ENCODE results near the gene CPD.
"Not testable (repeated sequence)": the region's sequence is repeated elsewhere in the genome, so short reads cannot be mapped to it uniquely, and the experiment has no call there.

CPD gene

DNA sequence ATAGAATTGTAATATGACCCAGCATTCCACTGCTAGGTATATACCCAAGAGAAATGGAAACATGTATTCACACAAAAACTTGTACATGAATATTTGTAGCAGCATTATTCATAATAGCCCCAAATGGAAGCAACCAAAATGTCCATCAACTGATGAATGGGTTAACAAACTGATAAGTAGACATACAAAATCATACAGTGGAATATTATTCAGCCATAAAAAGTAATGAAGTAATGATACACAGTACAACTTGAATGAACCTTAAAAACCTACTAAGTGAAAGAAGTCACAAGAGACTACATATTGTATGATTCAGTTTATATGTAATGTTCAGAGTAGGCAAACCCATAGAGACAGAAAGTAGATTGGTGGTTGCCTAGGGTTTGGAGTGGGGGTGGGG, 58.0 kb downstream of the CPD start:
- Histone ChIP-seq H3K4me3 (ENCODE audit: low read length) (no peak overlapping the region), H3K36me3 (ENCODE audit: insufficient read depth, low read length) (peaks cover 28% of the 10 kb centered on the region), H3K9ac (ENCODE audit: low read depth, low read length) (no peak overlapping the region), H3K9me3 (ENCODE audit: insufficient read depth, low read depth, low read length) (no peaks in the 10 kb centered on the region), H3K27ac (ENCODE audit: low read depth, low read length) (no peak overlapping the region), H3K27me3 (ENCODE audit: insufficient read depth, low read length) (no peaks in the 10 kb centered on the region), H3K4me1 (ENCODE audit: insufficient read depth, low read length) (no peaks in the 10 kb centered on the region)

DNA sequence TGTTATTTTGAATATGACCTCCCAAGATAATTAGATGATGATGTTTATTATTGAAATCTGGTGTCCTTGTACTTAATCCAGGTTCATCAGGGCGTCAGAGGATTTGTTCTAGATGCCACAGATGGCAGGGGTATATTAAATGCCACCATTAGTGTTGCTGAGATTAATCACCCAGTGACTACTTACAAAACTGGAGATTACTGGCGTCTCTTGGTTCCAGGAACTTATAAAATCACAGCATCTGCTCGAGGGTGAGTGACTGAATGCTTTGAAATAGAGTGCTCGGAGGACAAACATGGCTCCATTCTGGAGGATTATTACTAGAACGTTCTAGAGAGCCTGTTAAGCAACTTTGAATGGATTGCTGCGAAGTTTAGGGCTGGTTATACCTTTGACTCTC, 65.0 kb downstream of the CPD start:
- H3K27ac ChIP-seq (ENCODE audit: low read depth, low read length) = no peak overlapping the region
- H3K4me3 ChIP-seq (ENCODE audit: low read length) = no peak overlapping the region
- 93% methylated on average over 6 of the region's 6 CpGs for WGBS
- H3K36me3 ChIP-seq (ENCODE audit: insufficient read depth, low read length) = peaks cover 25% of the 10 kb centered on the region
- no peaks in the 10 kb centered on the region for H3K9me3 ChIP-seq (ENCODE audit: insufficient read depth, low read depth, low read length)
- H3K27me3 ChIP-seq (ENCODE audit: insufficient read depth, low read length) = no peaks in the 10 kb centered on the region
- H3K4me1 ChIP-seq (ENCODE audit: insufficient read depth, low read length) = no peaks in the 10 kb centered on the region
- no peak overlapping the region for H3K9ac ChIP-seq (ENCODE audit: low read depth, low read length)

DNA sequence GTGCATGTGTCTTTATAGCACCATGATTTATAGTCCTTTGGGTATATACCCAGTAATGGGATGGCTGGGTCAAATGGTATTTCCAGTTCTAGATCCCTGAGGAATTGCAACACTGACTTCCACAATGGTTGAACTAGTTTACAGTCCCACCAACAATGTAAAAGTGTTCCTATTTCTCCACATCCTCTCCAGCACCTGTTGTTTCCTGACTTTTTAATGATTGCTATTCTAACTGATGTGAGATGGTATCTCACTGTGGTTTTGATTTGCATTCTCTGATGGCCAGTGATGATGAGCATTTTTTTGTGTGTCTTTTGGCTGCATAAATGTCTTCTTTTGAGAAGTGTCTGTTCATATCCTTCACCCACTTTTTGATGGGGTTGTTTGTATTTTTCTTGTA, 67.9 kb downstream of the CPD start:
- H3K36me3 ChIP-seq (ENCODE audit: insufficient read depth, low read length) = peaks cover 32% of the 10 kb centered on the region
- H3K27me3 ChIP-seq (ENCODE audit: insufficient read depth, low read length); H3K4me3 ChIP-seq (ENCODE audit: low read length); H3K4me1 ChIP-seq (ENCODE audit: insufficient read depth, low read length); H3K9me3 ChIP-seq (ENCODE audit: insufficient read depth, low read depth, low read length); H3K9ac ChIP-seq (ENCODE audit: low read depth, low read length); H3K27ac ChIP-seq (ENCODE audit: low read depth, low read length): not testable (repeated sequence)

DNA sequence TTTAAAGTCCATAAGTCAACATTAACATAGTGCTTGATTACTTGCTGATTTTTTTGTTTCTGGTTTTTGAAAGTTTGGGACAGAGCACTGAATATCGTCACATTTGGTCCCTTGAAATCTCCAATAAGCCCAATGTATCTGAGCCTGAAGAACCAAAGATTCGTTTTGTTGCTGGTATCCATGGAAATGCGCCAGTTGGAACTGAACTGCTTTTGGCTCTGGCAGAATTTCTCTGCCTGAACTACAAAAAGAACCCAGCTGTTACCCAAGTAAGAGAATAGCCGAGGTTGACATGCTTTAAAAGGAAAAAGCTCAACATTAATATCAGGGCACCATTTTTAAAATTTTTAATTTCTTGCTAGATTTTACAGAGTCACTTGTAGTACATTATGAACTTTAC, 70.8 kb downstream of the CPD start:
- Histone ChIP-seq H3K4me3 (ENCODE audit: low read length) (no peak overlapping the region), H3K9me3 (ENCODE audit: insufficient read depth, low read depth, low read length) (no peaks in the 10 kb centered on the region), H3K9ac (ENCODE audit: low read depth, low read length) (no peak overlapping the region), H3K27me3 (ENCODE audit: insufficient read depth, low read length) (no peaks in the 10 kb centered on the region), H3K27ac (ENCODE audit: low read depth, low read length) (no peak overlapping the region), H3K36me3 (ENCODE audit: insufficient read depth, low read length) (peaks cover 31% of the 10 kb centered on the region), H3K4me1 (ENCODE audit: insufficient read depth, low read length) (no peaks in the 10 kb centered on the region)
- 94% methylated on average over 4 of the region's 4 CpGs for WGBS

DNA sequence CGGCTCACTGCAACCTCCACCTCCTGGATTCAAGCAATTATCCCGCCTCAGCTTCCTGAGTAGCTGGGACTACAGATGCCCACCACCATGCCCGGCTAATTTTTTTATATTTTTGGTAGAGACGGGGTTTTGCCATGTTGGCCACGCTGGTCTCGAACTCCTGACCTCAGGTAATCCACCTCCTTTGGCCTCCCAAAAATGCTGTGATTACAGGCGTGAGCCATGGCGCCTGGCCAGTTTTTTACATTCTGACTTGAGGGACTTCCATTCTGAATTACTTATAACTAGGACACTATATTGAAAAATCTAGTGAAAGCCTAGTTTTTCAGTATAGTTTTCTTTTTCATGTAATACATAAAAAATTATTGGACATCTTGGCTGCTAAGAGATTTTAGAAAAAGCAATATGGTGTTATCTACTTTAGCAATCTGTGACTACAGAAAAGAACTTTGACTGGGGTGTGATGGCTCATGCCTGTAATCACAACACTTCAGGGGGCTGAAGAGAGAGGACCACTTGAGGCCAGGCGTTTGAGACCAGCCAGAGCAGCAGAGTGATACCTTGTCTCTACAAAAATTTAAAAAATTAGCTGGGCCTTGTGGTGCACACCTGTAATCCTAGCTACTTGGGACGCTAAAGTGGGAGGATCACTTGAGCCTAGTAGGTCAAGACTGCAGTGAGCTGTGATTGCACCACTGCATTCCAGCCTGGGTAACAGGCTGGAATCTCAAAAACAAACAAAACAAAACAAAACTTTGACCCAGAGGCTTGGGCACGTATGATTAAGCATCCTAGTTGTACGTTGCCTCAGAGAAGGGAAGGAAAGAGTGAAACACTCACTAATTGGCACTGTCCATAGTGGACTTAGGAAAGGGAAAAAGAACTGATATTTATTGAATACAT, 71.6 kb downstream of the CPD start:
- Histone ChIP-seq H3K36me3 (ENCODE audit: insufficient read depth, low read length) (peaks cover 37% of the 10 kb centered on the region), H3K27ac (ENCODE audit: low read depth, low read length) (no peak overlapping the region)

DNA sequence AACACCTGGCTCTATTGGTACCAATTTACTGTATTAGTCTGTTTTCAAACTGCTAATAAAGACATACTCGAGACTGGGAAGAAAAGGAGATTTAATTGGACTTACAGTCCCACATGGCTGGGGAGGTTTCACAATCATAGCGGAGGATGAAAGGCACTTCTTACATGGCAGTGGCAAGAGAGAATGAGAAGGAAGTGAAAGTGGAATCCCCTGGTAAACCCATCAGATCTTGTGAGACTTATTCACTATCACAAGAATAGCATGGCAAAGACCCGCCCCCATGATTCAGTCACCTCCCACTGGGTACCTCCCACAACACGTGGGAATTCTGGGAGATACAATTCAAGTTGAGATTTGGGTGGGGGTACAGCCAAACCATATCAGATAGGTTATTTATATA, 75.9 kb downstream of the CPD start:
- no peak overlapping the region for H3K9ac ChIP-seq (ENCODE audit: low read depth, low read length)
- no peaks in the 10 kb centered on the region for H3K9me3 ChIP-seq (ENCODE audit: insufficient read depth, low read depth, low read length)
- H3K27me3 ChIP-seq (ENCODE audit: insufficient read depth, low read length) = no peaks in the 10 kb centered on the region
- H3K4me3 ChIP-seq (ENCODE audit: low read length) = no peak overlapping the region
- H3K4me1 ChIP-seq (ENCODE audit: insufficient read depth, low read length) = no peaks in the 10 kb centered on the region
- WGBS = 97% methylated on average over 2 of the region's 4 CpGs
- H3K36me3 ChIP-seq (ENCODE audit: insufficient read depth, low read length) = peaks cover 48% of the 10 kb centered on the region
- no peak overlapping the region for H3K27ac ChIP-seq (ENCODE audit: low read depth, low read length)

More for the DNA sequence above, 71.6 kb downstream of the CPD start:
- no peaks in the 10 kb centered on the region for H3K9me3 ChIP-seq (ENCODE audit: insufficient read depth, low read depth, low read length)
- WGBS = 97% methylated on average over 12 of the region's 12 CpGs
- H3K9ac ChIP-seq (ENCODE audit: low read depth, low read length) = no peak overlapping the region
- no peaks in the 10 kb centered on the region for H3K27me3 ChIP-seq (ENCODE audit: insufficient read depth, low read length)
- no peaks in the 10 kb centered on the region for H3K4me1 ChIP-seq (ENCODE audit: insufficient read depth, low read length)
- no peak overlapping the region for H3K4me3 ChIP-seq (ENCODE audit: low read length)

DNA sequence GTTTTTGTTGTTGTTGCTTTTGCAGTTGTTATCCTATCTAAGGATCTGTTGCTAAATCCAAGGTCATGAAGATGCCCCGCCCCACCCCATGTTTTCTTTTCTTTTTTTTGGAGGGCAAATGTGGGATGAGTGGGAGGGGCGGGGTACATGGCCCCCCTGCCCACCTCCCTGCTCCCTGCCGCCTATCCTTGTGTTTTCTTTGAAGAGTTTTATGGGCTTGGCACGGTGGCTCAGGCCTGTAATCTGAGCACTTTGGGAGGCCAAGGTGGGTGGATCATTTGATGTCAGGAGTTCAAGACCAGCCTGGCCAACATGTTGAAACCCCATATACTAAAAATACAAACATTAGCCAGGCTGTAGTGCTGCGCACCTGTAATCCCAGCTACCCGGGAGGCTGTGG, 79.6 kb downstream of the CPD start:
- Histone ChIP-seq H3K9me3 (ENCODE audit: insufficient read depth, low read depth, low read length) (no peaks in the 10 kb centered on the region), H3K4me3 (ENCODE audit: low read length) (no peak overlapping the region), H3K36me3 (ENCODE audit: insufficient read depth, low read length) (peaks cover 50% of the 10 kb centered on the region), H3K27me3 (ENCODE audit: insufficient read depth, low read length) (no peaks in the 10 kb centered on the region), H3K9ac (ENCODE audit: low read depth, low read length) (no peak overlapping the region), H3K4me1 (ENCODE audit: insufficient read depth, low read length) (no peaks in the 10 kb centered on the region), H3K27ac (ENCODE audit: low read depth, low read length) (no peak overlapping the region)
- WGBS = 92% methylated on average over 6 of the region's 6 CpGs

DNA sequence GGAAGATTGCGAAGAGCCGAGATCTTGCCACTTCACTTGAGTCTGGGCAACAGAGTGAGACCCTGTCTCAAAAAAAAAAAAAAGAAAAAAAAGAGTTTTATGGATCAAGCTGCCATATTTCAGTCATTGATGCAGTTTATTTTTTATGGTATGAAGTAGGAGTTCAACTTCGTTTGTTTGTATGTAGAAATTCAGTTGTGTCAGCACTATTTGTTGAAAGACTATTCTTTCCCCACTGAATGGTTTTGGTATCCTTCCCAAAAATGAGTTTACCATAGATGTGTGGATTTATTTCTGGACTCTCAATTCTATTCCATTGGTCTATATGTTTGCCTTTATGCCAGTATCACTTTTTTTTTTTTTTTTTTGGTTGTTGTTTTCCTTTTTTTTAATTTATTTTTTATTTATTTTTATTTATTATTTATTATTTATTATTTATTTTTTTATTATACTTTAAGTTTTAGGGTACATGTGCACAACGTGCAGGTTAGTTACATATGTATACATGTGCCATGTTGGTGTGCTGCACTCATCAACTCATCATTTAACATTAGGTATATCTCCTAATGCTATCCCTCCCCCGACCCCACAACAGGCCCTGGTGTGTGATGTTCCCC, 80.2 kb downstream of the CPD start:
- 92% methylated on average over 4 of the region's 5 CpGs for WGBS
- H3K36me3 ChIP-seq (ENCODE audit: insufficient read depth, low read length) = peaks cover 54% of the 10 kb centered on the region
- H3K9me3 ChIP-seq (ENCODE audit: insufficient read depth, low read depth, low read length) = not testable (repeated sequence)

DNA sequence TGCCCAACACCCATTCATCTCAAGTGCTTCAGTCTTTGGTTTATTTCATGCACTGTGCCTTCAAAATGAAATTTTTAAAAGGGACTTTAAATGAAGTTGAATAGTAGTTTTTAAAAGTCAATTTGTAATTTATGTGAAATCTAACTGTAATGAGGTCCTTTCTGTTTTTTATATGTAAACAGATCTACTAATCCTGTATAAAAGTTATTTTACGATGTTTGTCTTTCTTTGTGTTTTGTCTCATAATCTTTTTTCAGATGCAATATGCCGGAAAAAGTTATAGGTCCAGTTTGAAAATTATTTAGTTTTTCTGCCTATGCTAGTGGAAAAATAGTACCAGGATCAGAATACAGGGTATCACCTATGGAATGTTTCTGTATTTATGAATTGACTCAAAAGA, 89.7 kb downstream of the CPD start:
- Histone ChIP-seq H3K9me3 (ENCODE audit: insufficient read depth, low read depth, low read length) (no peaks in the 10 kb centered on the region), H3K27ac (ENCODE audit: low read depth, low read length) (no peak overlapping the region), H3K4me3 (ENCODE audit: low read length) (no peak overlapping the region), H3K36me3 (ENCODE audit: insufficient read depth, low read length) (peaks cover 26% of the 10 kb centered on the region), H3K4me1 (ENCODE audit: insufficient read depth, low read length) (no peaks in the 10 kb centered on the region), H3K27me3 (ENCODE audit: insufficient read depth, low read length) (no peaks in the 10 kb centered on the region), H3K9ac (ENCODE audit: low read depth, low read length) (no peak overlapping the region)
- 98% methylated on average over 2 of the region's 2 CpGs for WGBS

More for the DNA sequence above, 80.2 kb downstream of the CPD start:
- not testable (repeated sequence) for H3K9ac ChIP-seq (ENCODE audit: low read depth, low read length); H3K27me3 ChIP-seq (ENCODE audit: insufficient read depth, low read length); H3K4me1 ChIP-seq (ENCODE audit: insufficient read depth, low read length); H3K4me3 ChIP-seq (ENCODE audit: low read length); H3K27ac ChIP-seq (ENCODE audit: low read depth, low read length)

DNA sequence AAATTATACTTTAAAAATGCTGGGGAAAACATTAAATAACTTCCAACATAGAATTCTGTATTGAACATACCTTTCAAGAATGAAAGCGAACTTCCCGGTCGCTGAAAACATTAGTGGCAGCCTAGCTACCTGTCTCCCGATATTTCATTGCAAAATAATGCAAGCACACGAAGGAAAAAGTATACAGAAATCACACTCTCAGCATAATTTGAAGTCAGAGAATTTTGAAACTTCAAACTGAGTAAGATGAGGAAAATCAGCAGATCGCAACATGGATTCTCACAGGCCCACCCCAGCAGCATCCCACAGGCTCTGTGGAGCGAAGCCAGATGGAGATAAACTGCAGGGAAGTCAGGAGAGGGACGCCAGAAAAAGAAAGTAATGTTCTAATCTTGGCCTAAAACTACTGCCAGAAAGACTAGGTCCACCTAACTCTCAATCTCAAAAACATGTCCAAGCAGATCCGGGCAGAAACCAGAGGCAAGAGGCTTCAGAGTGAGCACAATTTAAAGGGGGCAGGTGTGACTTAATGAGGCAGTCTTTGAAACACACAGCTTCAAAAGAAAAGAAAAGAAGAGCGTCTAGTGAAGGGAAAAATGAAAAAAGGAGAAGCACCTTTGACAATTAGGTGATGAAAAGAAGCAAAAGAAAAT, 93.6 kb downstream of the CPD start:
- H3K4me3 ChIP-seq (ENCODE audit: low read length) = no peak overlapping the region
- H3K27ac ChIP-seq (ENCODE audit: low read depth, low read length) = no peak overlapping the region
- no peaks in the 10 kb centered on the region for H3K9me3 ChIP-seq (ENCODE audit: insufficient read depth, low read depth, low read length)
- H3K4me1 ChIP-seq (ENCODE audit: insufficient read depth, low read length) = no peaks in the 10 kb centered on the region
- no peaks in the 10 kb centered on the region for H3K36me3 ChIP-seq (ENCODE audit: insufficient read depth, low read length)
- 81% methylated on average over 10 of the region's 10 CpGs for WGBS
- no peak overlapping the region for H3K9ac ChIP-seq (ENCODE audit: low read depth, low read length)
- H3K27me3 ChIP-seq (ENCODE audit: insufficient read depth, low read length) = no peaks in the 10 kb centered on the region

DNA sequence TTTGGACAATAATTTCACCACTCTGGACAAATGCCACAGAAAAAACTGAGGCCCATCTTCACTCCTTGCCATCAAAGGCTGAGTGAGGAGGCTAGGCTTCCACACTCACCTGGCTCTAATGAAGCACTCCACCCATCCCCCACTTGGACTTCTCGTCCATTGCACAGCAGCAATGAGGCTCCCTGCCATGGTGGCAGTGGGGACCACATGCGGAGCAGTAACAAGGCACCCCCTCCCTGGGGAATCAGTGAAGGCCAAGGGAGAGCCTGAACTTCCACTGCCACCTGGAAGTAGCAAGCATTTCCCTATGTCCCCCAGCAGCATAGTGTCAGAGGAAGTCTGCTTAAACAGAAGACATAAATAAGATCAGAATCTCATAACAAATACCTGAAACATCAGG, 96.5 kb downstream of the CPD start:
- Histone ChIP-seq H3K27me3 (ENCODE audit: insufficient read depth, low read length) (no peaks in the 10 kb centered on the region), H3K36me3 (ENCODE audit: insufficient read depth, low read length) (peaks cover 12% of the 10 kb centered on the region), H3K4me3 (ENCODE audit: low read length) (no peak overlapping the region), H3K4me1 (ENCODE audit: insufficient read depth, low read length) (no peaks in the 10 kb centered on the region), H3K27ac (ENCODE audit: low read depth, low read length) (no peak overlapping the region), H3K9ac (ENCODE audit: low read depth, low read length) (no peak overlapping the region), H3K9me3 (ENCODE audit: insufficient read depth, low read depth, low read length) (no peaks in the 10 kb centered on the region)
- WGBS = 86% methylated on average over 2 of the region's 2 CpGs

Measured in HUES64 (cell line).